Suprapubic skin (tissue), 4 donors: ENCODE data around the gene CUBN. TPM values are rescaled to one million over a fixed set of nuclear protein-coding genes. Genes with fewer than 3 reads are reported as not detected.

Experiments used
- DNase-seq, 2 donors: peaks; one replicate each; pipeline ENCODE4 v3.0.0-alpha.2; 2019; ENCODE audit warnings: low spot score in 2 of 2
- H3K27ac ChIP-seq: fragments of 200-600 bp; sonication (generic); one replicate; pipeline ENCODE4 v1.5.1; 2019
- H3K27me3 ChIP-seq: fragments of 200-600 bp; sonication (generic); one replicate; pipeline ENCODE4 v1.5.1; 2019
- H3K36me3 ChIP-seq: fragments of 200-600 bp; sonication (generic); one replicate; pipeline ENCODE4 v1.5.1; 2019
- H3K4me1 ChIP-seq: fragments of 200-600 bp; sonication (generic); one replicate; pipeline ENCODE4 v1.5.1; 2019
- H3K4me3 ChIP-seq: fragments of 200-600 bp; sonication (generic); one replicate; pipeline ENCODE4 v1.5.1; 2019; ENCODE audit warnings: mild to moderate bottlenecking
- H3K9me3 ChIP-seq: fragments of 200-600 bp; sonication (generic); one replicate; pipeline ENCODE4 v1.5.1; 2019
- CTCF ChIP-seq, 2 donors: fragments of 200-600 bp in 1 of 2; fragments of 450-650 bp in 1 of 2; sonication (generic) in 1 of 2; IDR thresholded peaks; one replicate each; pipeline ENCODE4 v1.5.1; 2016 to 2019; ENCODE audit warnings: antibody characterized with exemption in 2 of 2, mild to moderate bottlenecking in 1 of 2, moderate library complexity in 1 of 2
- EP300 ChIP-seq: sonication (generic); formaldehyde crosslinking; IDR thresholded peaks from one replicate; pipeline ENCODE4 v1.6.1; 2017; ENCODE audit warnings: antibody characterized with exemption
- POLR2A ChIP-seq, 2 donors: fragments of 450-650 bp; IDR thresholded peaks; one replicate each; pipeline ENCODE4 v1.6.1; 2017; ENCODE audit warnings: antibody characterized with exemption in 2 of 2, mild to moderate bottlenecking in 2 of 2, moderate library complexity in 2 of 2
- POLR2AphosphoS5 ChIP-seq, 3 donors: sonication (generic); formaldehyde crosslinking; IDR thresholded peaks; one replicate each; pipeline ENCODE4 v1.6.1; 2017; ENCODE audit warnings: antibody characterized with exemption in 3 of 3
- WGBS: methylation state at CpG from one replicate; pipeline ENCODE4 v1.1.5; 2018; 5-methylcytosine and 5-hydroxymethylcytosine counted together
- total RNA-seq, 4 donors: library from RNA; depleted of rRNA; stranded (reverse); fragments of >200 nt; gene quantifications; one replicate each; pipeline ENCODE4 v1.1.0, GENCODE V29; 2016

The CUBN gene
- total RNA-seq, 4 donors from 2014 or later, result 1.1 to 8.4 (median 1.2) TPM

- Histone ChIP-seq H3K36me3 (no peaks in the 10 kb centered on the region), H3K9me3 (no peaks in the 10 kb centered on the region), H3K27ac (no peak overlapping the region), H3K27me3 (no peaks in the 10 kb centered on the region), H3K4me1 (peaks cover 24% of the 10 kb centered on the region), H3K4me3 (no peak overlapping the region)
- TF ChIP-seq EP300 (no peak), POLR2A (IDR thresholded peaks at IDR 0.05) (no peak), CTCF (IDR thresholded peaks at IDR 0.05) (no peak), POLR2AphosphoS5 (IDR thresholded peaks at IDR 0.05) (no peak)
- DNase-seq, result no peak
- WGBS, result 75% methylated on average over 4 of the region's 4 CpGs
These were observed 187.1 kb downstream of the CUBN start for GRCh38 chr10:16942381-16943078.

GRCh38 chr10:16941870-16942269 lies 187.7 kb downstream of the CUBN start:
- no peak overlapping the region for H3K4me3 ChIP-seq
- TF ChIP-seq POLR2A (IDR thresholded peaks at IDR 0.05) (no peak), POLR2AphosphoS5 (IDR thresholded peaks at IDR 0.05) (no peak), EP300 (no peak), CTCF (IDR thresholded peaks at IDR 0.05) (no peak)
- WGBS, result 85% methylated on average over 4 of the region's 4 CpGs
- no peaks in the 10 kb centered on the region for H3K9me3 ChIP-seq
- no peak for DNase-seq
- peaks cover 24% of the 10 kb centered on the region for H3K4me1 ChIP-seq
- no peaks in the 10 kb centered on the region for H3K36me3 ChIP-seq
- H3K27me3 ChIP-seq, result no peaks in the 10 kb centered on the region
- H3K27ac ChIP-seq, result no peak overlapping the region

- Histone ChIP-seq H3K4me1 (peaks cover 24% of the 10 kb centered on the region), H3K4me3 (no peak overlapping the region), H3K9me3 (no peaks in the 10 kb centered on the region), H3K36me3 (no peaks in the 10 kb centered on the region), H3K27me3 (no peaks in the 10 kb centered on the region), H3K27ac (no peak overlapping the region)
- WGBS, result 93% methylated on average over 3 of the region's 3 CpGs
- DNase-seq, result no peak
- no peak for TF ChIP-seq EP300
- TF ChIP-seq POLR2AphosphoS5 (IDR thresholded peaks at IDR 0.05), result no peak
These were observed 188.5 kb downstream of the CUBN start for GRCh38 chr10:16941067-16941466.

GRCh38 chr10:16938952-16939351 lies 190.7 kb downstream of the CUBN start:
- TF ChIP-seq CTCF (IDR thresholded peaks at IDR 0.05), result no peak
- no peak for TF ChIP-seq POLR2AphosphoS5 (IDR thresholded peaks at IDR 0.05)
- TF ChIP-seq EP300, result no peak
- no peak for TF ChIP-seq POLR2A (IDR thresholded peaks at IDR 0.05)
- H3K4me3 ChIP-seq, result no peak overlapping the region
- 79% methylated on average over 3 of the region's 3 CpGs for WGBS
- no peaks in the 10 kb centered on the region for H3K27me3 ChIP-seq
- no peaks in the 10 kb centered on the region for H3K36me3 ChIP-seq
- DNase-seq, result no peak
- peaks cover 12% of the 10 kb centered on the region for H3K4me1 ChIP-seq
- no peak overlapping the region for H3K27ac ChIP-seq
- H3K9me3 ChIP-seq, result no peaks in the 10 kb centered on the region

- Histone ChIP-seq H3K4me1 (no peaks in the 10 kb centered on the region), H3K9me3 (no peaks in the 10 kb centered on the region), H3K36me3 (no peaks in the 10 kb centered on the region), H3K27me3 (no peaks in the 10 kb centered on the region), H3K4me3 (no peak overlapping the region), H3K27ac (no peak overlapping the region)
- no peak for DNase-seq
- 100% methylated on average over 2 of the region's 2 CpGs for WGBS
- TF ChIP-seq EP300, result no peak
- no peak for TF ChIP-seq POLR2A (IDR thresholded peaks at IDR 0.05)
- TF ChIP-seq CTCF (IDR thresholded peaks at IDR 0.05), result no peak
- TF ChIP-seq POLR2AphosphoS5 (IDR thresholded peaks at IDR 0.05), result no peak
These were observed 195.2 kb downstream of the CUBN start for GRCh38 chr10:16934461-16934860.

GRCh38 chr10:16933783-16934182 lies 195.8 kb downstream of the CUBN start:
- H3K4me3 ChIP-seq, result no peak overlapping the region
- no peaks in the 10 kb centered on the region for H3K27me3 ChIP-seq
- no peaks in the 10 kb centered on the region for H3K9me3 ChIP-seq
- TF ChIP-seq POLR2A (IDR thresholded peaks at IDR 0.05) (no peak), CTCF (IDR thresholded peaks at IDR 0.05) (no peak), EP300 (no peak), POLR2AphosphoS5 (IDR thresholded peaks at IDR 0.05) (no peak)
- no peaks in the 10 kb centered on the region for H3K4me1 ChIP-seq
- DNase-seq, result no peak
- WGBS, result 64% methylated on average over 4 of the region's 4 CpGs
- no peaks in the 10 kb centered on the region for H3K36me3 ChIP-seq
- no peak overlapping the region for H3K27ac ChIP-seq
